Measurements from ENCODE around the gene MRPL20. TPM values are rescaled to one million over a fixed set of nuclear protein-coding genes. Genes with fewer than 3 reads are reported as not detected.
A peak's percentile ranks its signal among the peaks of the same experiment; 100 is the strongest.

The MRPL20 gene
- total and polyA plus RNA-seq, 9 of the 15 experiments (the other 6 are each of a cell fraction or from before 2014, with no cell fraction given): 180 to 671 (median 229) TPM

- 0 out of 2 replicates have a peak, but pooled peaks have one; percentile 58 for TF ChIP-seq KAT7 (CRISPR knock-in tag; IDR thresholded peaks at IDR 0.05; ENCODE audit: borderline replicate concordance)
- peak; percentile 93 to 99 (median 96) for TF ChIP-seq CTCF (IDR thresholded peaks at IDR 0.05 in 2 of 3, conservative IDR thresholded peaks at IDR 0.05 in 1 of 3; ENCODE audit: insufficient read depth in 2 of 3, low read depth in 1 of 3, low read length in 3 of 3)
- TF ChIP-seq ZNF146 (CRISPR knock-in tag; IDR thresholded peaks at IDR 0.05; ENCODE audit: unreplicated experiment): no peak
- no peak for TF ChIP-seq ZKSCAN3 (CRISPR knock-in tag; IDR thresholded peaks at IDR 0.05)
- no peak for TF ChIP-seq XRCC3 (IDR thresholded peaks at IDR 0.05)
- no peak for TF ChIP-seq ZNF347 (CRISPR knock-in tag; IDR thresholded peaks at IDR 0.05; ENCODE audit: low read depth)
- TF ChIP-seq NUFIP1 (IDR thresholded peaks at IDR 0.05; ENCODE audit: partially characterized antibody): no peak
- TF ChIP-seq CAMTA2 (CRISPR knock-in tag; conservative IDR thresholded peaks at IDR 0.05): no peak
- no peak for TF ChIP-seq ZNF431 (CRISPR knock-in tag; IDR thresholded peaks at IDR 0.05)
- no peak for TF ChIP-seq MITF (IDR thresholded peaks at IDR 0.05)
- no peak for TF ChIP-seq DPF2 (IDR thresholded peaks at IDR 0.05)
- no peak; the same call in 1 of the 2 replicates for TF ChIP-seq SMAD4 (CRISPR knock-in tag; conservative IDR thresholded peaks at IDR 0.05)
- no peak for TF ChIP-seq ZFP36 (IDR thresholded peaks at IDR 0.05; ENCODE audit: low read depth, low read length, partially characterized antibody)
- TF ChIP-seq ZNF239 (CRISPR knock-in tag; IDR thresholded peaks at IDR 0.05): no peak
- TF ChIP-seq ZNF449 (CRISPR knock-in tag; IDR thresholded peaks at IDR 0.05): no peak
- TF ChIP-seq CBX5 (IDR thresholded peaks at IDR 0.05; ENCODE audit: borderline replicate concordance, low read depth): no peak
- TF ChIP-seq ELF4 (CRISPR knock-in tag; IDR thresholded peaks at IDR 0.05): no peak
- no peak for TF ChIP-seq XRCC4 (IDR thresholded peaks at IDR 0.05; ENCODE audit: extremely low read depth, insufficient read depth, insufficient read length)
- TF ChIP-seq CBX1 (IDR thresholded peaks at IDR 0.05; ENCODE audit: low read depth): no peak
- TF ChIP-seq U2AF2 (optimal IDR thresholded peaks at IDR 0.05; ENCODE audit: low read depth, low read length): no peak
- TF ChIP-seq C11orf30 (IDR thresholded peaks at IDR 0.05; ENCODE audit: low read depth): no peak
- TF ChIP-seq ILK (tag; IDR thresholded peaks at IDR 0.05; ENCODE audit: borderline replicate concordance, low read depth): no peak
- no peak for TF ChIP-seq THRA (IDR thresholded peaks at IDR 0.05)
- no peak for TF ChIP-seq PURB (CRISPR knock-in tag; IDR thresholded peaks at IDR 0.05; ENCODE audit: low read depth)
Measured at GRCh38 chr1:1441002-1441888, 34.2 kb upstream of the MRPL20 start (continued).
